Measurements from ENCODE around the gene PDGFA. TPM values are rescaled to one million over a fixed set of nuclear protein-coding genes. Genes with fewer than 3 reads are reported as not detected.
A peak's percentile ranks its signal among the peaks of the same experiment; 100 is the strongest.

Gene PDGFA
- total RNA-seq, 1 experiment from 2014 or later, result 129 TPM

DNA sequence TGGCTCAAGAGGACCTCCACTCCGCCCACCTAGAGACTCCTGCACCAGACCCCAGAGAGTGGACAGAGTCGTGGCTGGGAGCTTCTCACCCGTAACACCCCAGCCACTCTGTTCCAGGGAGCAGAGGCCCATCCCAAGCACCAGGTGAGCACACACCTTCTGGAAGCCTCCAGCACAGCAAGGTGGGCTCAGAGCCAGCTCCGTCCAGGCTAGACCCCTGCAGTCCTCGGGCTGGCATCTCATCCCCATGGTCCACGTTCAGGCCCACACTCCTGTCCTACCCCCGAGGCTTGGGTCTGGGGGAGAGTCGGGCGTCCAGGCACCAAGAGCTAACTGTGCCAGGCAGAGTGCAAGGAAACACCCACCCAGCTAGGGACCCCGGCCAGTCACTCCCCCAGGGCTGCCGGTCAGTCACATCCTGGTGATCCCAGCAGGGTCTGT is 13.2 kb downstream of the PDGFA start (continued):
- TF ChIP-seq, protein P1, sequence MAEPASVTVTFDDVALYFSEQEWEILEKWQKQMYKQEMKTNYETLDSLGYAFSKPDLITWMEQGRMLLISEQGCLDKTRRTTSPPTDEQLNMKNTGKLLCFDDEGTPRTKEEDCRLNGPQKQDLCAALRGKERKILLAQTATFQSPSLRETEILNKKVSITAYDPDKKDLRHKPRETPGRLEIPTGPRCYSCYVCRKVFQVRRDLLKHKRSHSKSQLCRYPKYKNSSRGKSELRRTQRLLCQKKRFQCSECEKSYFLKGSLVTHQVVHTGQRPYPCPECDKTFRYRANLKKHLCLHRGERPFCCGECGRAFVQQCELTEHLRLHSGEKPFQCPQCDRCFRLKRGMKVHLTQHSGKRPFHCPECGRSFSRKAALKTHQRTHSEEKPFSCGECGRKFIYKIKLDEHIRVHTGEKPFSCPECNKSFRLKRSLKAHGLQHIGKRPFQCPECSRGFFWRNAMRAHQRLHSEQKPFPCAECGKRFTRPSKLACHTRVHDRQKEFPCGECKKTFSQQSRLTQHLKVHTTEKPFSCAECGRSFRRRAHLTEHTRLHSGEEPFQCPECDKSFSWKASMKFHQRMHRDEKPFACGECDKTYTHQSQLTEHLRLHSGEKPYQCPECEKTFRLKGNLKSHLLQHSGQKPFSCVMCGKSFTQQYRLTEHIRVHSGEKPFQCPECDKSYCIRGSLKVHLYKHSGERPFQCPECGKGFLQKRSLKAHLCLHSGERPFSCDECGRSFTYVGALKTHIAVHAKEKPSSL (CRISPR knock-in tag; conservative IDR thresholded peaks at IDR 0.05), result no peak
- no peak for TF ChIP-seq KAT7 (CRISPR knock-in tag; IDR thresholded peaks at IDR 0.05; ENCODE audit: borderline replicate concordance)
- TF ChIP-seq MXD4 (CRISPR knock-in tag; IDR thresholded peaks at IDR 0.05; ENCODE audit: borderline replicate concordance), result no peak
- no peak for TF ChIP-seq IRF2 (CRISPR knock-in tag; IDR thresholded peaks at IDR 0.05; ENCODE audit: borderline replicate concordance, low read depth)
- TF ChIP-seq FOXK1 (CRISPR knock-in tag; IDR thresholded peaks at IDR 0.05), result no peak
- TF ChIP-seq NFYB (CRISPR knock-in tag; conservative IDR thresholded peaks at IDR 0.05; ENCODE audit: low read depth), result no peak
- TF ChIP-seq, protein P2, sequence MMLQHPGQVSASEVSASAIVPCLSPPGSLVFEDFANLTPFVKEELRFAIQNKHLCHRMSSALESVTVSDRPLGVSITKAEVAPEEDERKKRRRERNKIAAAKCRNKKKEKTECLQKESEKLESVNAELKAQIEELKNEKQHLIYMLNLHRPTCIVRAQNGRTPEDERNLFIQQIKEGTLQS (CRISPR knock-in tag; conservative IDR thresholded peaks at IDR 0.05), result no peak
- TF ChIP-seq, protein P3, sequence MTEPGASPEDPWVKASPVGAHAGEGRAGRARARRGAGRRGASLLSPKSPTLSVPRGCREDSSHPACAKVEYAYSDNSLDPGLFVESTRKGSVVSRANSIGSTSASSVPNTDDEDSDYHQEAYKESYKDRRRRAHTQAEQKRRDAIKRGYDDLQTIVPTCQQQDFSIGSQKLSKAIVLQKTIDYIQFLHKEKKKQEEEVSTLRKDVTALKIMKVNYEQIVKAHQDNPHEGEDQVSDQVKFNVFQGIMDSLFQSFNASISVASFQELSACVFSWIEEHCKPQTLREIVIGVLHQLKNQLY (CRISPR knock-in tag; IDR thresholded peaks at IDR 0.05), result no peak

DNA sequence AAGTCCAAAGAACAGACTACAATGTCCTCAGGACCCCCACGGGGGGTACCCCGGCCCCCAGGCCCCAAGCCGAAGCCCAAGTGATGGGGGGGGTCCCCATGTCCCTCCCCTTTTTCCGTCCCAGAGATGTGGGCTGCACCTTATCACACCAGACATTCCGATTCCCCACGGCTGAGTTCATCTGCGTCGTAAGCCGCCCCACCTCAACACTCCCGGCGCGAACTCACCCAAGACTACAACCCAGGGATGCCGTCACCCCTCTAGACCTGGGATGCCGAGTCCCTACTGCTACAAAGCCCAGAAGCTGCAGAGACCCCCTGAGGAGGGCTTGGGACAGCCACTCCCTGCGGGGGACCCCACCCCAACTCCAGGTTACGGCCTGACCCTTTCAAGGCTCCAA is 14.5 kb downstream of the PDGFA start:
- POLR2A ChIA-PET, result no interaction called here
- H3K4me3 Mint-ChIP-seq, result no peak overlapping the region
- H3K27ac Mint-ChIP-seq, result peak overlapping the region; percentile 93
- H3K4me1 Mint-ChIP-seq, result peaks cover 9% of the 10 kb centered on the region
- CTCF ChIA-PET, result no interaction called here
- TF ChIP-seq, protein P4, sequence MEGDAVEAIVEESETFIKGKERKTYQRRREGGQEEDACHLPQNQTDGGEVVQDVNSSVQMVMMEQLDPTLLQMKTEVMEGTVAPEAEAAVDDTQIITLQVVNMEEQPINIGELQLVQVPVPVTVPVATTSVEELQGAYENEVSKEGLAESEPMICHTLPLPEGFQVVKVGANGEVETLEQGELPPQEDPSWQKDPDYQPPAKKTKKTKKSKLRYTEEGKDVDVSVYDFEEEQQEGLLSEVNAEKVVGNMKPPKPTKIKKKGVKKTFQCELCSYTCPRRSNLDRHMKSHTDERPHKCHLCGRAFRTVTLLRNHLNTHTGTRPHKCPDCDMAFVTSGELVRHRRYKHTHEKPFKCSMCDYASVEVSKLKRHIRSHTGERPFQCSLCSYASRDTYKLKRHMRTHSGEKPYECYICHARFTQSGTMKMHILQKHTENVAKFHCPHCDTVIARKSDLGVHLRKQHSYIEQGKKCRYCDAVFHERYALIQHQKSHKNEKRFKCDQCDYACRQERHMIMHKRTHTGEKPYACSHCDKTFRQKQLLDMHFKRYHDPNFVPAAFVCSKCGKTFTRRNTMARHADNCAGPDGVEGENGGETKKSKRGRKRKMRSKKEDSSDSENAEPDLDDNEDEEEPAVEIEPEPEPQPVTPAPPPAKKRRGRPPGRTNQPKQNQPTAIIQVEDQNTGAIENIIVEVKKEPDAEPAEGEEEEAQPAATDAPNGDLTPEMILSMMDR (IDR thresholded peaks at IDR 0.05), result no peak
- TF ChIP-seq, protein P5, sequence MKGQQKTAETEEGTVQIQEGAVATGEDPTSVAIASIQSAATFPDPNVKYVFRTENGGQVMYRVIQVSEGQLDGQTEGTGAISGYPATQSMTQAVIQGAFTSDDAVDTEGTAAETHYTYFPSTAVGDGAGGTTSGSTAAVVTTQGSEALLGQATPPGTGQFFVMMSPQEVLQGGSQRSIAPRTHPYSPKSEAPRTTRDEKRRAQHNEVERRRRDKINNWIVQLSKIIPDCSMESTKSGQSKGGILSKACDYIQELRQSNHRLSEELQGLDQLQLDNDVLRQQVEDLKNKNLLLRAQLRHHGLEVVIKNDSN (CRISPR knock-in tag; IDR thresholded peaks at IDR 0.05), result no peak
- DNase-seq (ENCODE audit: low spot score) (peak; percentile 8), ATAC-seq (no peak)
- H3K36me3 Mint-ChIP-seq, result peaks cover 30% of the 10 kb centered on the region
- H3K27me3 Mint-ChIP-seq (ENCODE audit: low read depth), result no peaks in the 10 kb centered on the region
- H3K9me3 Mint-ChIP-seq, result no peaks in the 10 kb centered on the region

DNA sequence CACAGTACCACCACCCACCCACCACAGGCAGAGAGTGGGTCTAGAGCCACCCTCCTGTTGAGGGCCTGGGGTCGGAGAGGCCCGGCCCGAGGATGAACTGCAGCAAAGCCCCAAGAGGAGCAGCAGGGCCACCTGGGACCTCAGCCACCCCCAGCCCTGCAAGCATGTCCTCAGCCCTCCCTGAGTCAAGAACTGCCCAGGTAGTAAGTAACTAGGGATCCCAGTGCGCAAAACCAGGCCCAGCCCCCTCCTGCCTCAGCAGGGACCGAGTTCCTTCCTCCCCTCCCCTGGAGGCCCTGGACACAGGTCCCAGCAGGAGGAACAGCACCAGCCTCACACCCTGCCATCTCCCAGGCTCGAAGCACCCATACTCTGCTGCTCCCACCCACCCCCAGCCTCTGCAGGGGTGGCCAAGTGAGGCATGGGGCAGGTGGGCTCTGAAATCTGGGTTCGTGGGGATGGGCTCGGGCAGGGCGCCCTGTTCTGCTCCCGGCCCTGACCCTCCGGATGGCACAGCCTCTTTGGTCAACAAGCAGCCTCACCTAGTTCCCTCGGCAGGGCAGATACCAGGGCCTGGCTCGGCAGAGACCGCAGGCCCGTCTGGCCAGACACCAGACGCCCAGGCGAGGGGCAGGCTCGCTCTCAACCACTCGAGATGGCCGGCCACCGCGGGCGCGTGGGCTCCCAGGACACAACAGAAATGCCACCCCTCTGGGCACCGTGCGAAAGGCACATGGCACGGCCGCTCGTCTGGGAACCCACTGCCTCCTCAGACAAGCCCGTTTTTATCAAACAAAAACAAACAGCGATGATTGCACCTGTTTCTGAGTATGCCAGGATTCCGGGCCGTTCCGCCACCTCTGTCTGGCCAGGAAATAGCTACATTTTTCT is 15.2 kb downstream of the PDGFA start:
- Mint-ChIP-seq H3K4me1 (peaks cover 9% of the 10 kb centered on the region), H3K4me3 (no peak overlapping the region), H3K9me3 (no peaks in the 10 kb centered on the region), H3K36me3 (peaks cover 36% of the 10 kb centered on the region), H3K27ac (0 out of 2 replicates have a peak overlapping the region, but pooled peaks have one; percentile 84), H3K27me3 (ENCODE audit: low read depth) (no peaks in the 10 kb centered on the region)
- ATAC-seq, result no peak
- no peak for TF ChIP-seq SOX15 (CRISPR knock-in tag; IDR thresholded peaks at IDR 0.05)
- no peak for TF ChIP-seq GABPB1 (CRISPR knock-in tag; IDR thresholded peaks at IDR 0.05)
- TF ChIP-seq, protein P6, sequence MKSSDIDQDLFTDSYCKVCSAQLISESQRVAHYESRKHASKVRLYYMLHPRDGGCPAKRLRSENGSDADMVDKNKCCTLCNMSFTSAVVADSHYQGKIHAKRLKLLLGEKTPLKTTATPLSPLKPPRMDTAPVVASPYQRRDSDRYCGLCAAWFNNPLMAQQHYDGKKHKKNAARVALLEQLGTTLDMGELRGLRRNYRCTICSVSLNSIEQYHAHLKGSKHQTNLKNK (CRISPR knock-in tag; IDR thresholded peaks at IDR 0.05), result no peak
- TF ChIP-seq ETV6 (CRISPR knock-in tag; IDR thresholded peaks at IDR 0.05), result no peak
- no peak for TF ChIP-seq ESRRA (CRISPR knock-in tag; IDR thresholded peaks at IDR 0.05; ENCODE audit: borderline replicate concordance)
- TF ChIP-seq MYBL2 (CRISPR knock-in tag; IDR thresholded peaks at IDR 0.05), result no peak
- TF ChIP-seq NFATC4 (CRISPR knock-in tag; IDR thresholded peaks at IDR 0.05), result no peak
- TF ChIP-seq PRRX2 (CRISPR knock-in tag; IDR thresholded peaks at IDR 0.05), result no peak
- ChIA-PET POLR2A (no interaction called here), CTCF (interaction anchor here (1.2 to 1.6 kb wide), 2 partner anchors 172 to 183 kb away, joined by 4 read pairs; no protein-coding TSS in a partner anchor)
- DNase-seq (ENCODE audit: low spot score), result peak; percentile 9
